GM23248 (cell line): ENCODE results near the gene HDAC7. TPM values are rescaled to one million over a fixed set of nuclear protein-coding genes. Genes with fewer than 3 reads are reported as not detected.
A peak's percentile ranks its signal among the peaks of the same experiment; 100 is the strongest.

Experiments used
- DNase-seq: peaks from one replicate; pipeline ENCODE4 v3.0.0-alpha.2; 2015
- H2AFZ ChIP-seq: fragments of 200-600 bp; sonication (generic); 2 replicates; pipeline ENCODE4 v1.6.1; 2016; ENCODE audit warnings: antibody characterized with exemption
- H3F3A ChIP-seq: fragments of 200-600 bp; sonication (generic); 2 replicates; pipeline ENCODE4 v1.6.1; 2016; ENCODE audit warnings: mild to moderate bottlenecking, antibody characterized with exemption, mixed run types; ENCODE audit not compliant: insufficient read depth
- H3K27ac ChIP-seq: fragments of 200-600 bp; sonication (generic); 2 replicates; pipeline ENCODE4 v1.5.1; 2016; ENCODE audit warnings: mild to moderate bottlenecking
- H3K27me3 ChIP-seq: fragments of 200-600 bp; sonication (generic); replicated peaks from 2 replicates; pipeline ENCODE4 v1.6.1; 2016; ENCODE audit warnings: mild to moderate bottlenecking; ENCODE audit not compliant: insufficient read depth
- H3K36me3 ChIP-seq: fragments of 200-600 bp; sonication (generic); 2 replicates; pipeline ENCODE4 v1.6.1; 2016; ENCODE audit warnings: low read depth, mild to moderate bottlenecking
- H3K4me1 ChIP-seq: fragments of 200-600 bp; sonication (generic); 2 replicates; pipeline ENCODE4 v1.6.1; 2016; ENCODE audit warnings: mild to moderate bottlenecking; ENCODE audit not compliant: insufficient read depth
- H3K4me2 ChIP-seq: fragments of 200-600 bp; sonication (generic); one replicate; pipeline ENCODE4 v1.6.1; 2016; ENCODE audit warnings: mild to moderate bottlenecking; ENCODE audit not compliant: unreplicated experiment
- H3K4me3 ChIP-seq: fragments of 200-600 bp; sonication (generic); 2 replicates; pipeline ENCODE4 v1.5.1; 2016; ENCODE audit warnings: mild to moderate bottlenecking
- H3K79me2 ChIP-seq: fragments of 200-600 bp; sonication (generic); 2 replicates; pipeline ENCODE4 v1.6.1; 2016; ENCODE audit warnings: mild to moderate bottlenecking; ENCODE audit not compliant: insufficient read depth
- H3K9ac ChIP-seq: fragments of 200-600 bp; sonication (generic); 2 replicates; pipeline ENCODE4 v1.6.1; 2016; ENCODE audit warnings: mild to moderate bottlenecking
- H3K9me2 ChIP-seq: fragments of 200-600 bp; sonication (generic); 2 replicates; pipeline ENCODE4 v1.6.1; 2016; ENCODE audit warnings: mixed run types, mild to moderate bottlenecking, moderate library complexity; ENCODE audit not compliant: insufficient read depth
- H3K9me3 ChIP-seq: fragments of 200-600 bp; sonication (generic); one replicate; pipeline ENCODE4 v1.6.1; 2017; ENCODE audit warnings: low read depth
- H4K20me1 ChIP-seq: fragments of 200-600 bp; sonication (generic); 2 replicates; pipeline ENCODE4 v1.6.0; 2016; ENCODE audit not compliant: insufficient read depth
- EZH2 ChIP-seq: fragments of 200-600 bp; sonication (generic); IDR thresholded peaks from 2 replicates; pipeline ENCODE4 v1.6.1; 2018; ENCODE audit warnings: antibody characterized with exemption, mild to moderate bottlenecking; ENCODE audit not compliant: insufficient read depth, poor library complexity, severe bottlenecking
- EZH2phosphoT487 ChIP-seq: fragments of 200-600 bp; sonication (generic); IDR thresholded peaks from 2 replicates; pipeline ENCODE4 v1.6.1; 2018; ENCODE audit warnings: antibody characterized with exemption, moderate library complexity, mild to moderate bottlenecking, low read depth; ENCODE audit not compliant: insufficient read depth
- WGBS, 2 experiments: methylation state at CpG; one replicate each; pipeline ENCODE4 v1.1.6; 2015 to 2017; ENCODE audit warnings: low lambda C conversion rate in 2 of 2, low coverage in 1 of 2; ENCODE audit errors: missing lambda C conversion rate in 2 of 2; 5-methylcytosine and 5-hydroxymethylcytosine counted together
- in situ Hi-C: fragments of 300-500 bp; cut with MboI; formaldehyde crosslinking; loops from 2 replicates; pipeline ENCODE4 v1.15.0; 2020
- polyA plus RNA-seq: library from polyadenylated mRNA; unstranded; fragments of >200 nt; fragmentation: Nextera tagmentation; extraction: Ambion mirVana; gene quantifications from 2 replicates; pipeline ENCODE4 v1.2.1, GENCODE V29; 2016
- total RNA-seq: library from RNA; depleted of rRNA; stranded (reverse); fragments of >200 nt; shearing (Covaris generic); gene quantifications from 2 replicates; pipeline ENCODE4 v1.2.3, GENCODE V29; 2014

Gene HDAC7
- total and polyA plus RNA-seq, 2 experiments from 2014 or later = 46.2 to 62.9 TPM

DNA sequence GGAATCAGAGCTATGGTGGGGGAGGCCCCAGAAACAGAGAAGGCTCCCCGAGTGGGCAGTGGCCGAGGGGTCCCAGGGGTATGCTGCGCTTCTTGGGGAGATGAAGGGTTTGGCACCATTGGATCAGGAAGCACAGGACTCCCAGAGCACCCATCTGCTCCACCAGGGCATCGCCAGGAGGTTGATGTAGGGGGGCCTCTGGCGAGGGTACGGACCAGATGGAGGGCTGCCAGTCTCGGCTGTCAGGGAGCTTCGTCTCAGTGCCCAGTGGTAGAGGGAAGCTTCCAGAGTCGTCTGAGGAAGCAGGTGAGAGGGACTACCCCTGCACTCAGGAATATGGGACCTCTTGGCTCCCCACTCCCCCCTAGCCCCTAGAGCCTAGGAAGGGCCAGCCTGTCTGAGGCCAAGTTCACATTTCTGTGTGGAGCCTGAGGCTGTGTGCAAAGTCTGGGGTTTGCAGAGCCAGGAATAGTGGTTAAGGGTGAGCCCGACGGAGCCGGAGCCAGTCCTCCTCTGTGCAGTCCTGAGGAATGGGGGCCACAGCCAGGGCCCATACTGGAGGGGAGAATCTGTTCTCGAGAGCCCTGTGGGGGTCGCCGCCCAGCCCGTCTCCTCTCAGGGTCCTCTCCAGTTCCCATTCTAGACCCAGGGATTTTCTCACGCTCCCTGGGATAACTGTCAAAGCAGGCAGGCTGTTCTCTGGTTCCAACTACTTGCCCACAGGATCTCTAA lies 36.5 kb downstream of the HDAC7 start:
- no peak overlapping the region for H3K4me3 ChIP-seq
- in situ Hi-C loops = loop anchor here (10.0 kb wide), 1 partner anchor 52 kb away; no protein-coding TSS in a partner anchor
- peaks cover 66% of the 10 kb centered on the region for H3F3A ChIP-seq
- H3K27ac ChIP-seq = no peak overlapping the region
- no peak overlapping the region for H2AFZ ChIP-seq
- WGBS, 2 experiments = 73 to 81% methylated on average over 17 of the region's 17 CpGs
- DNase-seq = no peak
- H3K27me3 ChIP-seq = no peaks in the 10 kb centered on the region
- no peak overlapping the region for H3K4me2 ChIP-seq
- TF ChIP-seq EZH2 = no peak
- TF ChIP-seq EZH2phosphoT487 = no peak
- H4K20me1 ChIP-seq = no peaks in the 10 kb centered on the region
- H3K36me3 ChIP-seq = peaks cover 49% of the 10 kb centered on the region
- peaks cover 3% of the 10 kb centered on the region; the same call in 1 of the 2 replicates for H3K4me1 ChIP-seq
- no peaks in the 10 kb centered on the region for H3K9me2 ChIP-seq
- no peak overlapping the region for H3K9ac ChIP-seq
- peaks cover 6% of the 10 kb centered on the region; the same call in 1 of the 2 replicates for H3K79me2 ChIP-seq
- no peaks in the 10 kb centered on the region for H3K9me3 ChIP-seq

DNA sequence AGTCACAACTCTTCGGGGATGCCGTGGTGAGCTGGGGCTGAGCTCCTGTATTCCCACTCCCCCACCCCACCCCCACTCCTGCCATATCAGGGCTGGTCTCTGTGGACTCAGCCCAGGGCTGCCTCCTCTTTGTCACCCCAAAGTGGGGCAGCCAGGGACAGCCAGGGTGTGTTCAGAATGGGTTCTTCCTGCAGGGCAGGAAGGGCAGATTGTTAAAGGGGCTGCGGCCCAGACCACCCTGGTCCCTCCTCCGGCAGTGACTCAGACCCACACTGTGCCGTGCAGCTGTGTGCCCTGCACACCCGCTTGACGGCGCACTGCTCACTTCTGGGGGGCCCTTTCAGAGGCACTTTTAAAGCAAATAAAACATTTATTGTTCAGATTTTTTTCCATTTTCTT lies 37.3 kb downstream of the HDAC7 start:
- H3K27me3 ChIP-seq = no peaks in the 10 kb centered on the region
- peaks cover 11% of the 10 kb centered on the region for H3K4me1 ChIP-seq
- 70% methylated on average over 8 of the region's 8 CpGs for WGBS, 2 experiments
- no peak overlapping the region for H2AFZ ChIP-seq
- in situ Hi-C loops = loop anchor here (10.0 kb wide), 1 partner anchor 52 kb away; no protein-coding TSS in a partner anchor
- H3K4me3 ChIP-seq = no peak overlapping the region
- H3F3A ChIP-seq = peaks cover 64% of the 10 kb centered on the region
- H4K20me1 ChIP-seq = no peaks in the 10 kb centered on the region
- H3K9me2 ChIP-seq = no peaks in the 10 kb centered on the region
- peaks cover 6% of the 10 kb centered on the region; the same call in 1 of the 2 replicates for H3K79me2 ChIP-seq
- H3K4me2 ChIP-seq = no peak overlapping the region
- no peak for TF ChIP-seq EZH2phosphoT487
- TF ChIP-seq EZH2 = no peak
- DNase-seq = no peak
- H3K36me3 ChIP-seq = peaks cover 42% of the 10 kb centered on the region
- H3K9ac ChIP-seq = no peak overlapping the region
- H3K9me3 ChIP-seq = no peaks in the 10 kb centered on the region
- H3K27ac ChIP-seq = no peak overlapping the region

DNA sequence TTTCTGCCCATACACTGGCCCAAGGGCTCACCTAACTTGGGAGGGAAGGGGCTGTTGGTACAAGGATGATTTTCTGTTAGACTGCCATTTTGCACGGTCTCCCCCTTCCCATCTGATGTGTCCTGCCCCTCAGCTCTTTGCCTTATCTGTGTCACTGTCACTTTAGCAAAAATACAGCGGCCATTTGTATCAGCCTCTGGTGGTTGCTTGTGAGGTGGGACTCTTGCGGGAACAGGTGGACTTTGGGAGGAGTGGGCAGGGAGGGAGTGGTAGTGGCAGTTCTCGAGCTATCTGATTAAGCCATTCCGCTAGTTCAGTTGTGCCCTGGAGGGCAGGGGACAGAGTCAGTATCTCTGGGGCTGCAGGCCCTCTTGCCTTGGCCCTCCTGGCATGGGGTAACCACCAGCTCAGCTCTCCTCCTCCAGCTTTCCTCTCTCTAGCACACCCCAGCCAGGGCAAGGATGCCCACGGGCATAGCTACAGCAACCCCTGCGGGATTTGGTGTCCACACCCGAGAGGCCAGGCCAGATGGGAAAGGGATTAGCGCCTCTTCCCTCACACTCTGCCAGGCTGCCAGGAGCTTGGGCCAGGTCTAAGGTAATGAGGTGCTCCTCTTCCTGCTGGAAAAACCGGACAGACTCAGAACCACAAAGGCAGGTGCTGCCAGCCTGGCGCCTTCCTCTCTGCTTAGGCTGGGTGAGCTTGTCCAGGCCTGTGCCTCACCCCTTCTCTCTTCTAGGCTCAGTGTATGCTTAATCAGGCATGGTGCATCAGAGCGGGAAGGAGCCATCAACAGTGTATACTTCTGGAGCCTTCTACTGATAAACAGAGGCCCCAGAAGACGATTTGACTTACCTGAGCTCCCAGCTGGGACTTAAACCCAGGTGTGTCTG lies 38.0 kb downstream of the HDAC7 start:
- no peaks in the 10 kb centered on the region for H3K9me3 ChIP-seq
- no peak overlapping the region for H3K9ac ChIP-seq
- peaks cover 37% of the 10 kb centered on the region for H3K36me3 ChIP-seq
- DNase-seq = no peak
- peaks cover 17% of the 10 kb centered on the region for H3K4me1 ChIP-seq
- no peak overlapping the region for H2AFZ ChIP-seq
- no peaks in the 10 kb centered on the region for H4K20me1 ChIP-seq
- H3K9me2 ChIP-seq = no peaks in the 10 kb centered on the region
- in situ Hi-C loops = loop anchor here (10.0 kb wide), 1 partner anchor 53 kb away; no protein-coding TSS in a partner anchor
- no peaks in the 10 kb centered on the region for H3K27me3 ChIP-seq
- peaks cover 4% of the 10 kb centered on the region; the same call in 1 of the 2 replicates for H3K79me2 ChIP-seq
- H3F3A ChIP-seq = peaks cover 61% of the 10 kb centered on the region
- TF ChIP-seq EZH2 (no peak), EZH2phosphoT487 (no peak)
- H3K27ac ChIP-seq = no peak overlapping the region
- WGBS, 2 experiments = 63 to 64% methylated on average over 12 to 13 of the region's 13 CpGs
- no peak overlapping the region for H3K4me3 ChIP-seq
- H3K4me2 ChIP-seq = no peak overlapping the region

DNA sequence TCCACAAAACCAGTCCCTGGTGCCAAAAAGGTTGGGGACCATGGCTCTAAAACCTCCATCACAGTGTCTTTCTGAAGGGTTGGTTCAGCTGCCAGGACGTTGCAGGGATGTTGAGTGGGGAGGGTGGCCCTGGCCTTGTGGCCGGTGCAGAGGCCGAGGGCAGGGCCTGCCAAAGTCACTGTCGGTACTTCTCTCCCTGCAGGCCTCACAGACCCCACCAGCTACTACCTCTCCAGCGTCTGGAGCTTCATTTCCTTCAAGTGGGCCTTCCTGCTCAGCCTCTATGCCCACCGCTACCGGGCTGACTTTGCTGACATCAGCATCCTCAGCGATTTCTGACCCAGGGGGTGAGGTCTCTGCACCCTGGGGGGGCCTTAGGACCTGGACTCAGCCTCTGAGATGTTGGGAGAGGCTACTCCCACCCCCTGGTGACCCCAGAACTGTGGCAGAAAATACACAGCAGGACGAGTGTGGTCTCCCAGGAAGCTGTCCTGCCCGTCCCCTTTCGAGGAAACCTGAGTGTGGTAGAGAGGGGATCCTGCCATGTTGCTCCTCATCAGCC lies 39.7 kb downstream of the HDAC7 start:
- 60 to 65% methylated on average over 10 to 11 of the region's 11 CpGs for whole genome bisulfite sequencing, 2 experiments
- peaks cover 20% of the 10 kb centered on the region; the same call in 1 of the 2 replicates for H3K36me3 ChIP-seq
- no peaks in the 10 kb centered on the region for H3K9me2 ChIP-seq
- H4K20me1 ChIP-seq = no peaks in the 10 kb centered on the region
- no peaks in the 10 kb centered on the region for H3K27me3 ChIP-seq
- H2AFZ ChIP-seq = no peak overlapping the region
- no peak overlapping the region for H3K27ac ChIP-seq
- H3F3A ChIP-seq = peaks cover 52% of the 10 kb centered on the region
- no peaks in the 10 kb centered on the region for H3K9me3 ChIP-seq
- H3K4me1 ChIP-seq = peaks cover 33% of the 10 kb centered on the region
- no peak overlapping the region for H3K4me2 ChIP-seq
- DNase-seq = peak; percentile 35
- H3K79me2 ChIP-seq = no peaks in the 10 kb centered on the region
- H3K9ac ChIP-seq = no peak overlapping the region
- in situ Hi-C loops = loop anchor here (10.0 kb wide), 1 partner anchor 55 kb away; no protein-coding TSS in a partner anchor
- no peak overlapping the region for H3K4me3 ChIP-seq
- TF ChIP-seq EZH2 (no peak), EZH2phosphoT487 (no peak)
